GM21367 (cell line): Measurements from ENCODE around the gene TTI1.
"Not testable (repeated sequence)": the region's sequence is repeated elsewhere in the genome, so short reads cannot be mapped to it uniquely, and the experiment has no call there.

Source experiments
- ATAC-seq: cut with Tn5 transposase; IDR thresholded peaks from one replicate; pipeline ENCODE4 v1.9.1; 2021; ENCODE audit not compliant: unreplicated experiment

The TTI1 gene

DNA sequence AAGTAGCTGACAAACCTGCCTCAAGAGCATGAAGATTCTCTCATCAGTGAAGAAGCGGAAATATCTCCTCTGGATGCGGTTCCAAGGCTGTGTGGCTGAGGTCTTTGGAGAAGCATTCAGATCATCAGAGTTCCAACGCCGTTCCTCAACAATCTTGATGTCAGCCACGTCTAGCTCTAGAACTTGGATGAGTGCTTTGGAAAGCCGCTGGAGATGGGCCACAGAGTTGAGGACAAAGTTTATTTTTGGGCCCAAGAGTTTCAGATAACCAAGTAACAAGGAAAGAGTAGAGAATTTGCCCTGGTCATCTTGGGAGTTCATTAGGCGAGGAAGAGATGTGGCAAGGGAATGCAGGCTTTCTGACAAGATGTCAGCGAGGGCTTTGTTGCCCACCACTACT lies 20.9 kb downstream of the TTI1 start:
- no peak for ATAC-seq

DNA sequence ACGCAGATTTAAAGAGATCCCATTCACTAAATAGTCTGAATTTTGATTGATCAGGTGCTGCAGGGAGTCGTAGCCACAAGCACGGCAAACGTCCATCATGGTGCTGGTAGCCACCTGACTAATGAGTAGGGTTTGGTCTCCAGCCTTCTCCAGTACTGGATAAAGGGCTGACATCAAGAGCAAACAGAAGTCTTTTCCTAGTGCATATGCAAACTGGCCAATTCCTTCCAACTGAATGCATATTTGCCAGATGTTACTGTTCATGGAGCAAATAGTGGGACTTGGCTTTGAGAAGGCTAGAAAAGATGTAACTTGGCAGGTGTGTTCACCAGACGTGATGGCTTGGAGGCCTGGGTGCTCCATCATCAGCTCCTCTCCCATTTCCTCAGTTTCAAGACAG lies 21.6 kb downstream of the TTI1 start:
- ATAC-seq: no peak

DNA sequence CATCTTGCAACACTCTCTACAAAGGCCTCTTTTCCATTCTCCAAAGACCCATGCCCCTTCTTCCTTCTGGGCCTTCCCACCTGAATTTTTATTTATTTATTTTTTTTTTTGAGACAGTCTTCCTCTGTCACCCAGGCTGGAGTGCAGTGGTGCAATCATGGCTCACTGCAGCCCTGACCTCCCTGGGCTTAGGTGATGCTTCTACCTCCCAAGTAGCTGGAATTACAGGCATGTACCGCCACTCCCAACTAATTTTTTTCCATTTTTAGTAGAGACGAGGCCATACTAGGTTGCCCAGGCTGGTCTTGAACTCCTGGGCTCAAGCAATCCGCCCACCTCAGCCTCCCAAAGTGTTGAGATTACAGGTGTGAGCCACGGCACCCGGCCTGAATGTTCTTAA lies 23.8 kb downstream of the TTI1 start:
- ATAC-seq: not testable (repeated sequence)

DNA sequence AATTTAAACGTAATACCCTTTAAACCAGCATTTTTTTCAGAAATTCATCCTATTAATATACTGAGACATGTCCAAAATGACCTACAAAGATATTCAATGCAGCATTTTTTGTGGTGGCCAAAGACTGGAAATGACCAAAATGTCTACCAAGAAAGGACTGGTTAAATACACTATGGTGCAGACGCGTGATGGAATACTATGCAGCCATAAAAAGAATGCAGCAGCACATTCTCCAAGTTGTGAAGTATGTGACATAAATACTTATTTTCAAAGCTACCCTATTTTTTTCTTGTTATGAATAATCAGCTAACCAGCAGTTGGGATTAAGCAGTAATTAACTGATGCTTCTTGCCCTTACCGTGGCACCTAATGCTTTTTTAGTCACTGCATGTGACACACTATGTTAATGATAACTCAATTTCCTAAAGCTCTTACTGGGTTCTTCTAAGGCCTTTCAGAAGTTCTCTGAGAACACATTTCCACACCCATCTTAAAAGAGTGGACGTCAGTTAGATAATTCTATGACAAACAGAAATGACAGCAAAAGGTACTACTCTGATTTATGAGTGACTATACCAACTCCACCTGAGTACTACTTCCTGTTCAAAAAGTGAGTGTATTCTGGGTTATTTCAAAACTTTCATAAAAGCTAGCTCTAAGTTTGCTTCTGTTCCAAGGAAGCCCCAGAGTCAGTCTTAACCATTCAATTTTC lies 24.9 kb downstream of the TTI1 start:
- no peak for ATAC-seq

GRCh38 chr20:38007526-38007925 lies 25.7 kb downstream of the TTI1 start:
- ATAC-seq: no peak

GRCh38 chr20:38005903-38006302 lies 27.4 kb downstream of the TTI1 start:
- ATAC-seq: no peak

GRCh38 chr20:38004416-38004815 lies 28.8 kb downstream of the TTI1 start:
- ATAC-seq: no peak

- no peak for ATAC-seq
Measured at GRCh38 chr20:38002422-38002821, 30.8 kb downstream of the TTI1 start.

GRCh38 chr20:38001981-38002380 lies 31.3 kb downstream of the TTI1 start:
- ATAC-seq: no peak

DNA sequence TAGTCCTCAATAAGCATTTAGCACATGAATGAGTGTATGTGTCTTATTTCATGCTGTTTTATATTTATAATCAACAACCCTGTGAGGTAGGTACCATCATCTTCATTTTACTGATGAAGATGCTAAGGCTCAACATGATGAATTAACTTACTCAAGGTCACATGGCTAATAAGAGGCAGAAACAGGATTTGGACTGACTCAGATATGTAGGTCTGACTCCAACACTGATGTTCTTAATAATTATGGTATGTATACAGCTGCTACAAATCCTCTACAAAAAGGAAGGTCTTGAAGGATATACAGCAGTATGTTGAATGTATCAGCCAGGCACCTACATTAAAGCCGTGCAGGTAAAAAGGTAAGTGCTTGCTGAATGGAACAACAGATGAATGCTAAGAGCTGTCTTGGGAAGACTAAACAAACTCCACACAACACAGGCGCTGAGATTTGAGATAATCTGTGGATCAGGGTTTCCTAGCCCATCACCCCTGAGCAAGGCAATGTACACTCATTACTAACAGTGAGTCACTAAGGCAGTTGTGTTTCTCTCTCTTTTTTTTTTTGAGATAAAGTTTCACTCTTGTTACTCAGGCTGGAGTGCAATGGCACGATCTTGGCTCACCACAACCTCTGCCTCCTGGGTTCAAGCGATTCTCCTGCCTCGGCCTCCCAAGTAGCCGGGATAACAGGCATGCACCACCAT lies 31.9 kb downstream of the TTI1 start:
- ATAC-seq: no peak

- no peak for ATAC-seq
Measured at GRCh38 chr20:38000293-38000692, 33.0 kb downstream of the TTI1 start.

DNA sequence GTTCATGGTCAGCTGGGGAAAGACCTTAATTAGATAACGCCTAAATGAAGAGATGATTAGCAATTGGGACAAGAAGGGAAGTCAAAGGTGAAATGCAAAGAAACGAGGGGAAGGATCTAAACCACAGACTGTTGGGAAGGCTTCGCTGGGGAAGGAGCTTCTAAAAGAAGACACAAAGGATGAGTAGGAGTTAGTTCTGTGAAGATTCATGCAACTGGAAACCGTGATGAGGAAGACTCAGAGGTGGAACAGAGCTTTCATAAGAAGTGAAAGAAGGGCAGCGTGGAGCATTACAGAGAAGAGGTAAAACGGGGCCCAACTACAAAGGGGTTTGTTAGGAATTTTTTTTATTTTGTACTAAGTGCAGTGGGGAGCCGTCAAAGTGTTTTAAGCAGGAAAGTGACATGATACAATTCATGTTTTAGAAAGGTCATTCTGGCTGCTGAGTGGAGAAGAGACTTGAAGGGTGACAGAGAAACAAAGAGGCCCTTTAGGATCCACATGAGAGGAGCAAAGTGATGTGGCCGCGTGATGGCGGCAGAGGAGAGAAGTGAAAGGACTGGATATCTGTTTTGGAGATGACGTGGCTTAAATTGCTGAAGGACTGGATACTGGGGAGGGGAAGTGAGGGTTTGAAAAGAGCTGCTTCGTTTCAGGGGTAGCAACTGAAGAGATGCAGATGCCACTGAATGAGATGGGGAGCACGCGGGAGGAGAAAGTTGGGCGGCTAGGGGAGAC lies 33.6 kb downstream of the TTI1 start:
- ATAC-seq: no peak

- no peak for ATAC-seq
Measured at GRCh38 chr20:37997516-37997915, 35.7 kb downstream of the TTI1 start.

GRCh38 chr20:37995856-37996605 lies 37.2 kb downstream of the TTI1 start:
- ATAC-seq: no peak

- no peak for ATAC-seq
Measured at GRCh38 chr20:37994512-37994911, 38.7 kb downstream of the TTI1 start.

DNA sequence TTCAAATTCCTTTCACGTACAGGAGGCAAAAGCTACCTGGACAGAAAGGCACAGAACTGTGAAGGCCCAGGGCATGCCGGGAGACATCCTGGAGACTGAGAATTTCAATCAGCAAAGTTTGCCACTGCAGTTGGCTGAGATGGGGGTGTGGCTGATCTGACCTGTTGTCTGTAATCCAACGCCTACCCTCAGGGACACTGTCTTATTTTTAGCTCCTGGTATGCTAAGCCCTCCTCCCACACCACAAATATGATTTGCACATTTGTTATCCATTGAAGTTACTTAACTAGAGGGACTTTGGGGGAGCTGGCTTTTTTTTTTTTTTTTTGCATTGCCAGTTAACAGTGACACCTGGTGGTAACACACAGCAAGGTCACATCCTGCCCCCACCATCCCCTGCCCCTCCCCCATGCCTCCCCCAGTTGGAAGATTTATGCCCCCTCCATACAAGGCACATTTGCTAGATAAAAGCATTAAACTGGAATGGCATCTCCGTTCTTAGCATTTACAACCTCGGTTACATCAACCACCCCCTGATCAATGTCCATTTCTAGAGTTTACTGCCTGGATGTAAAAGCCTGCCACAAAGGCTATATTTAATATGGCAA lies 40.4 kb downstream of the TTI1 start:
- ATAC-seq: no peak

DNA sequence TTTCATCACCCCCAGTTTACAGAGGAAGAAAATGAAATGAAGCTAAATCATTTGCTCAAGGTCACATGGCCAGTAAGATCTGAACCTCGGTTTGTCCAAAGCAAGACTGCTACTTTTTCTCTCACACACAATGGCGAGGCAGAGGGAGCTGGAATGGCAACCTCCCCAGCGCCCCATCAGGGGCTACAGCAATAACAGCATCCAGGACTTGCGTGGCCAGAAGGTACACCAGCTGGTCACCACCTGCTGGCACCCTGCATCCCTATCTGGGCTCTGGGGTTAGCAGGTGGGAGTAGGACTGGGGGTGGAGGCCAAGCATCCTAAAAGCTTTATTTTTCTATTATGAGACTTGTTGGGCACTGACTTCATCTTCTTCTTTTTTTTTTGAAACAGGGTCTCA lies 41.3 kb downstream of the TTI1 start:
- no peak for ATAC-seq

- no peak for ATAC-seq
Measured at GRCh38 chr20:37991157-37991866, 41.9 kb downstream of the TTI1 start.

DNA sequence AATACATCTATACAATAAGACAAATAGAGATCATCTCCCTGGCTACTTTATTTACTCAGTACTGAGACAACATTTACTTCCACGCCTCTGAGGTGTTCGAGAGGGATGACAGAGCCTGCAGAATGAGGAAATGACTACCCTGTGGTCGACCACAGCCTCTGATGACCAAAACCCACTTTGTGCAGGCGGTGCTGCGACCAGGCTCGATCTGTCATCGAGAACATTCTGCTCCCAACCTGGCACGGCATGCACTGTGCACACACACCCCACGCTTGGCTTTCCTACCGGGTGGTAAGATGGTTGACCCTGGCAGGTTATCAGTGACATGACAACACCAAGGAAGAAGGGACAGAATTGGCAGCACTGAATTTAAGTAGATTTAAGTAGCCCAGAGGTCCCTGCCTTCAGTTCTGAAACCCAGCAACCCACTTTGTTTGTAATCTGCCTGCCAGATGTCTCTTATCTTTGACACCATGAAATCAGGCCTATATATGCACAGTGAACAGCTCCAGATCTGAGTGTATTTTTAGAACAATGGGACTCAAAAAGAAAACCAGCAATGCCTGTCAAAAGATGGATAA lies 42.6 kb downstream of the TTI1 start:
- peak; percentile 72 for ATAC-seq
